CD4-positive, alpha-beta T cell treated with Interferon gamma for 1 hour (primary cell): ENCODE measurements around the gene IL18R1.

Source experiments
- DNase-seq: peaks from one replicate; pipeline ENCODE4 v3.0.0-alpha.2; 2020

The IL18R1 gene

GRCh38 chr2:102392096-102392495 is 36.5 kb downstream of the IL18R1 start:
- DNase-seq: no peak

- DNase-seq: no peak
Measured at GRCh38 chr2:102392942-102393341, 37.3 kb downstream of the IL18R1 start.

GRCh38 chr2:102396012-102396411 is 40.4 kb downstream of the IL18R1 start:
- no peak for DNase-seq

- DNase-seq: no peak
Measured at GRCh38 chr2:102397209-102397608, 41.6 kb downstream of the IL18R1 start.

GRCh38 chr2:102399499-102400141 is 44.0 kb downstream of the IL18R1 start:
- no peak for DNase-seq

GRCh38 chr2:102401456-102401855 is 45.9 kb downstream of the IL18R1 start:
- no peak for DNase-seq

- DNase-seq: no peak
Measured at GRCh38 chr2:102401865-102402264, 46.3 kb downstream of the IL18R1 start.

GRCh38 chr2:102410952-102411351 is 55.4 kb downstream of the IL18R1 start:
- no peak for DNase-seq

- DNase-seq: no peak
Measured at GRCh38 chr2:102412199-102412598, 56.6 kb downstream of the IL18R1 start.

GRCh38 chr2:102417946-102418345 is 62.4 kb downstream of the IL18R1 start:
- DNase-seq: no peak

GRCh38 chr2:102418421-102418961 is 62.9 kb downstream of the IL18R1 start:
- DNase-seq: no peak

GRCh38 chr2:102420290-102420689 is 64.7 kb downstream of the IL18R1 start:
- no peak for DNase-seq

- no peak for DNase-seq
Measured at GRCh38 chr2:102421890-102422759, 66.5 kb downstream of the IL18R1 start.

GRCh38 chr2:102422910-102423309 is 67.3 kb downstream of the IL18R1 start, which contains the start of gene IL18RAP:
Gene IL18RAP, plus strand, starts transcription at chr2:102423160. Its CDS starts 118 bp downstream, at chr2:102423278.
- peak; percentile 4 for DNase-seq

- DNase-seq: no peak
Measured at GRCh38 chr2:102423368-102423767, 67.8 kb downstream of the IL18R1 start.

GRCh38 chr2:102424754-102425153 is 69.2 kb downstream of the IL18R1 start:
- no peak for DNase-seq

- no peak for DNase-seq
Measured at GRCh38 chr2:102425441-102426132, 70.0 kb downstream of the IL18R1 start.

GRCh38 chr2:102427249-102427648 is 71.7 kb downstream of the IL18R1 start:
- DNase-seq: no peak

GRCh38 chr2:102428573-102428972 is 73.0 kb downstream of the IL18R1 start:
- DNase-seq: no peak

GRCh38 chr2:102432386-102432785 is 76.8 kb downstream of the IL18R1 start:
- DNase-seq: no peak

- no peak for DNase-seq
Measured at GRCh38 chr2:102433973-102434654, 78.5 kb downstream of the IL18R1 start.

- no peak for DNase-seq
Measured at GRCh38 chr2:102434655-102435381, 79.2 kb downstream of the IL18R1 start.
